Left forelimb (tissue), 1 donor: ENCODE results near the gene TSHR.
"Not testable (repeated sequence)": the region's sequence is repeated elsewhere in the genome, so short reads cannot be mapped to it uniquely, and the experiment has no call there.

ENCODE experiments used
- DNase-seq: peaks from one replicate; pipeline ENCODE4 v3.0.0-alpha.2; 2018; ENCODE audit warnings: low spot score

Gene TSHR

DNA sequence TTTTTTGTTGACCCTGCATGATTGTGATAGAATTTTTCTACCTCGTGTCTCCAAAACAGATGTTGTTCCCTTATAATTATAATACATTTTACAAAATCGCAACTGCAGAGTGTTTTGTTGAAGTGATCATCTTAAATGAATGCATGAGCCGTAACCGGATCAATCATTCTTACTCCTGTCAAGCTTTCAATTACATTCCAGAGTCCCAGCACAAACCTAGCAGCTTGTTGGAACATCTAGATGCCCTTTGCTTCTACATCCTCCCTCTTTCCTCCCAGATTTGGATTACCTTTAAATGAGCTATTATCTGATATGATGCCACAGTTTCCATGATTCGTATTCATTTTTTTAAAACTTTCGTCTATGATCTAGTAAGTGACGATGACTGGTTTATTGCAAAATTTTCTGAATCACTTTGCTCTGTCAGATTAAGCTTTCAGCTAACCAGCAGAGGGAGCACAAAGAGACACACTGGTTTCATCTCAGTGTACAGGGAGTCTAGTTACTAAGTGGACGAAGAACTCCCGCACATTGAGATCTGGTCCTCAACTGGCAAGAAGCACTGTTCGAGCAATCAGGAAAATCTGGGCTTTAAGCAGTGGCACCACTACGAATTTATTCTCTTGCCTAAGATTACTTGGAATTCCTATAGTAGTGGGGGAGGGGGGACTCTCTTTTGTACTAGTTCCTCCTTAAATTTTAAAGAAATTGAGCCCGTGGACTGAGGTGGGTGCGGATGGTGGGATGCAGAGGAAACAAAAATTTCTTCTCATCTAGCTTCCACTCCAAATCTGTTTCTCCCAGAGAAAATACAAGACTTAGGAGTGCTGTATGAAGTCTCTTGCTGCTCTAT lies 40.9 kb downstream of the TSHR start:
- no peak for DNase-seq

DNA sequence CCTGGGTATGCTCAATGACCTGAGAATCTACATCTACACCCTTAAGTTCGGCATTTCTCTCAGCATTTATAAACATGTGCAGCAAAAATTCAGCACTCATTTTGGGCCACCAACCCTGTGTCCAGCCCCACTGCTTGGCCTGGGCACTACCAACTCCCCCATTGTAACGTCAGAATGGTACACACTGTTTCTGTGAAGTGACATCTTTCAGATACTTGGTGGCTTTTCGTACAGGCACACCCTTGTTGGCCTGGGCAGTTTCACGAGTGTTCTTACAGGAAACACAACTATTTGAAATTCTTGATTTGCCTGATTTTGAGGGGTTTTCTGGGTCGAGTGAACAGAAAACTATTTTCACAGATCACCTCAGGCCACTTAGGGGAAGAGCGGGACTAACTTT lies 46.0 kb downstream of the TSHR start:
- no peak for DNase-seq

DNA sequence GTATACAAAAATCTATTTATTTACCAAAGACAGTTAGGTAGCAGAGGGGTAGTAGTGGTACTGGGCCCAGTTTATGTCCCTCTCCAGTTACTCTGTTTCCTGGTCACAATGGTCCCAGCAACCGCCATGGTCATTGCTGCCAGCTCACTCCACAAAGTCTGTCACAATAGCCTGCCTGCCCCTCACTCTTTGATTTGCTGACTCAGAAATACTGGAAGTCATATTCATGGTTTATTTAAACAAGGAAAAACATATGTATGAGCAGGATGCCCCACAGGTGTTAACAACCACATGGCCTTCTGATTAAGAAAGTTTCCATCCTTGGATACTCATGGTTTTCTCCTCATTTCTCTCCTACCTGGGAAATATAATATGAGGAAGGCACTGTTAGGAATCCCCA lies 49.2 kb downstream of the TSHR start:
- no peak for DNase-seq

DNA sequence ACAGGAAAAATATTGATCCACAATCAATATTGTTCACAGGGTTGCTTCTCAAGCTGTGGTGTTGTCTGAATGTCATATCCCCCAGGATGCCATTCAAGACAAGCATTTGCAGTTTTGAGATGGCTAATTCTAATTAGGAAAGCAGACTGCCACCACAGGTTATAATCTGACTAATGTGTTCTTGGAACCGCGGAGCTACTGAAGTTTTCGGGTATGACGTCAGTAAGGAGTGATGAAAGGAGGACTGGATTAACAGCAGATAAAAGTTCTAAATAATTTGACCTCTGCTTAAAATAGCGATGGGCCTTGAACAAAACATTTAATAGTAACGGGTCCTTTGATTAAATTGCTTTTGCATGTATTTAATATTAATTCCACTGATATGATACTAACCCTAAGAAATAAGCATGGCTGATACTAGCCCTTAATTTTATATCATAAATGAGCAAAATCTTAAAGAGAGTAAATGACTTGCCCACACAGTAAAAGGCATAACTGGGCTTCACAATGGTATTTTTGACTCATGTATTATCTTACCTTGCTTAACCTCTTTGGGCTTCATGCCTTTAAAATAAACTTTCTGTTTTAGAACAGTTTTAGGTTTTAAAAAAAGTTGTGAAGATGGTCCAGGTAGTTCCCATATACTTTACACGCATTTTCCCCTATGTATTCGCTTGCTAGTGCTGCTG lies 50.3 kb downstream of the TSHR start:
- no peak for DNase-seq

DNA sequence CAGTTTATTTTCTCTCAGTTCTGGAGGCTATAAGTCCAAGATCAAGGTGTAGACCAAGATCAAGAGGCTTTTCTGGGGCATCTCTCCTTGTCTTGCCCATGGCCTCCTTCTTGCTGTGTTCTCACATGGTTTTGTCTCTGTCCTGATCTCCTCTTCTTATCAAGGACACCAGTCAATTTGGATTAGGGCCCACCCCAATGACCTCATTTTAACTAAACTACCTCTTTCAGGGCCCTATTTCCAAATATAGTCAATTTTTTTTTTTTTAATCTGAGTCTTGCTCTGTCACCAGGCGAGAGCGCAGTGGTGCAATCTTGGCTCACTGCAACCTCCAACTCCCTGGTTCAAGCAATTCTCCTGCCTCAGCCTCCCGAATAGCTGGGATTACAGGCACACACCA lies 50.8 kb downstream of the TSHR start:
- DNase-seq, result no peak

DNA sequence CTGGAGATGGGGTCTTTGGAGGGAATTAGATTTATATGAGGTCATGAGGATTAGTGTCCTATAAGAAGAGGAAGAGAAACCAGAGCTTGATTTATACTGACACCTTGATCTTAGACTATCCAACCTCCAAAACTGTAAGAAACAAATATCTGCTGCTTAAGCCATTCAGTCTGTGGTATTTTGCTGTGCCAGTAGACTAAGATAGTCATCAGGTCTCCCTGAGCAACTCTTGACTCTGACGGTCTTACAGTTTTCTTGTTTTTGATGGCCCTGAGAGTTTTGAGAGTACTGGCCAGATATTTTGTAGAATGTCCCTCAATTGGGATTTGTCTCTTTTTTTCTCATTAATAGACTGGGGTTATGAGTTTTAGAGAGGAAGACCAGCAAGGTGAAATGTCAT lies 51.7 kb downstream of the TSHR start:
- no peak for DNase-seq

DNA sequence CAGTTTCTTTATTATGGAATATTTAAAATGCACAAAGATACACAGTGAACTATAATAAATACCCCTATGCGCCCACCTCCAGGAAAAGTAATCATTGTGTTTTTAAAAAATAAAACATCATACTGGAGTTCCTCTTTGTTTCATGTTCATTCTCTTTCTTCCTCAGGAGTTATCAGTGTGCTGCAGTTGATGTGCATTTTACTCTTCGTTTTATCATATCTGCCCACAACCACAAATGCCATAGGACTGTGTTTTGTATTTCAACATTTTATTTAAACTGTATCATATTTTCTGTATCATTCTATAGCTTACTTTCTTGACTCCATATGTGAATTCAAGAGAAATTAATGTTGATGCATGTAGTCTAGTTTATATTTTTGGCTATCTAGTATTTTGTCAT lies 53.9 kb downstream of the TSHR start:
- no peak for DNase-seq

DNA sequence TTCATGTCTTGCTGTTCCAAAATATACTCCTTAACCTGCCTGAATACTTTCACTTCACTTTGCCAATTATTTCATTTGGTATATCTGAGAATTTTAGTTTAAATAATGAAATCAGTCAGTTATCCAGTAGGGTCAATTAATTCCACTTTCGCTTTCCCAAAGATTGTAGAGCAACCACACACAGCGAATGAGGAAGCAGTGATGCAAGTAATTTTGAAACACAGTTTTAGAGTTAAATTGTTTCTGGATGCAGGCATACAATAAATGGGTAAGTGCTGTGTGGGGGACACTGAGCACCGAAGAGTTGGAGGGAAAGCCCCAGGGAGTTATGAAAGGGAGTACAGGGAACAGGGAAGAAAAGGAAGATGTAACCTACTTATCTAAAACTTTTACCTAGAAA lies 62.8 kb downstream of the TSHR start:
- DNase-seq, result no peak

DNA sequence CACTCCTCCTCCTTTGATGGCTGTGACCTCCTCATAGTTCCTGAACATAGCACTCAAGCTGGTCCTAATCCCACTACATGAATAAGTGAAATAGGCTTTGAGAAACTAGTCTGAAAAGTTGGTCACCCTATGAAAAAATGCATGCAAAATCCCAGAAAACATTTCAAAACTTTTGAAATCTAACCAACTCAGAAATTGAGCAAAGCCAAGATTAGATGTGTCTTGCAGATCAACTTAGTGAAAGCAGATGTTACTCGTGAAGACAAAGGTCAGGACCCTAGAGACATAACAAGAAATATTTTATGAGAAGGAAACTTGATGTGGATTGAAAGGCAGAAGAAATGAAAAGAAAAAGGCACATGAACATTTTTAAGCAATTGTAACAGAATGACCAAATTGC lies 63.3 kb downstream of the TSHR start:
- no peak for DNase-seq

DNA sequence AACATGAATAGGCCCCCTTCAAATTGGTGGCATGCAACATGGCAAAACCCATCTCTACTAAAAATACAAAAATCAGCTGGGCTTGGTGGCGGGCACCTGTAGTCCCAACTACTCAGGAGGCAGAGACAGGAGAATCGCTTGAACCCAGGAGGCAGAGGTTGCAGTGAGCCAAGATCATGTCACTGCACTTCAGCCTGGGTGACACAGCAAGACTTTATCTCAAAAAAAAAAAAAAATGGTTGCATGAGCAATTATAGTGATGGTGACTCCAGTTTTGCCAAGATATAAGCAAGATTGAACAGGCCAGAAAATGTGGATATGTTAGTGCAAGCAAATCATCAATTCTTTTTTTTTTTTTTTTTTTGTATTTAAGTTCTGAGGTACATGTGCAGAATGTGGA lies 63.7 kb downstream of the TSHR start:
- not testable (repeated sequence) for DNase-seq

DNA sequence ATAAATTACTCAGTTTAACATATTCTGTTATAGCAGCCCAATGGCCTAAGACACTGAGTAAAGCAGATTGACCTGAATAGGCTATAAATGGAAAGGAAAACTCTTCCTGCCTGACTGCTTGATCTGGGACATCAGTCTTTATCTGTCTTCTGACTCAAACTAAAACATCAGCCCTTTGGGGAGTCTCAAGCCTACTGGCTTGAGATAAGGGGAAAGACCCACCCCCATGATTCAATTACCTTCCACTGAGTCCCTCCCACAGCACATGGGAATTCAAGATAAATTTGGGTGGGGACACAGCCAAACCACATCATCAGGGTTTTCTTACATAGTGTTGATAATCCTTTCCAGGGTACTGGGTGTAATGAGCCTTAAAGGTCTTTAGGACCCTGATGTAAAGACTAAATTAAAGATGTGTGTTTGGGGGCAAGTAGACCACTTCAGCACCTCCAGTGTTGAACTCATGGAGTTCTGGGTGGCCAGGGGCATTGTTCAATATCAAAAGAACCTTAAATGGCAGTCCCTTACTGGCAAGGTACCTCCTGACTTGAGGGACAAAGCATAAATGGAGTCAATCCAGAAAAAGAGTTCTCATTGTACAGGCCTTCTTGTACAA lies 67.8 kb downstream of the TSHR start:
- no peak for DNase-seq

DNA sequence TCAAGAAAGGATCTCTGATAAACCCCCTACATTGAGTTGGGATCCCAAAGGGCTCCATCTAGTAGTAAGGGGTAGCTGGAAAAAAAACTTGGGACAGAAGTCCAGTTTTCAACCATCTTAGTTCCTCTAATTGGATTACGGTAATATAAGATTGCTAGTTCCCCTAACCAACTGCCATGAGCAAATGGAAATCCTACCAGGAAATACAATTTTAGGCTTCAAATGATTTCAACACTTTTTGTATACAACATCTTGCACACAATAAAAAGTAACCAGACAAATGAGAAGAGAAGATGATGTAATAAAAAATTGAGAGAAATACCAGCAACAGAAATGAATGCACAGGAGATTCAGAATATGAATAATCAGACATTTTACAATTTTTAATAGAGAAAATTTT lies 73.0 kb downstream of the TSHR start:
- DNase-seq, result no peak

DNA sequence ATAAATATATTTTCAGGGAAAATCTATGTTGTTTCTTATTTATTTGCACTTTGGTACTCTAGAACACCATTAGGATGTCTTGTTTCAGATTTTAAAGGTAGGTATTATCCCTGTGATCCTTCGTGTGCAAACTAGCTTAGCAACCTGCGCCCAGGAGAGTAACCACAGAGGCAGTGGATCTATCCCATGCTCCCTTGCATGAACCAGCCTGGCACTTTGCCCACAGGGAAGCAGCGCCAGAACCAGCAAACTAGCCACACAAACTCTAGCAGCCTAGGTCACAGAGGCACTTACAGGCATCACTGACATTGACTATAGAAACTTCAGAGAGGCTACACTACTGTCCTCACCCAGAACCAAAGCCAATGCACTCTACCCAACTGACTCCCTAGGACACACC lies 76.1 kb downstream of the TSHR start:
- no peak for DNase-seq

DNA sequence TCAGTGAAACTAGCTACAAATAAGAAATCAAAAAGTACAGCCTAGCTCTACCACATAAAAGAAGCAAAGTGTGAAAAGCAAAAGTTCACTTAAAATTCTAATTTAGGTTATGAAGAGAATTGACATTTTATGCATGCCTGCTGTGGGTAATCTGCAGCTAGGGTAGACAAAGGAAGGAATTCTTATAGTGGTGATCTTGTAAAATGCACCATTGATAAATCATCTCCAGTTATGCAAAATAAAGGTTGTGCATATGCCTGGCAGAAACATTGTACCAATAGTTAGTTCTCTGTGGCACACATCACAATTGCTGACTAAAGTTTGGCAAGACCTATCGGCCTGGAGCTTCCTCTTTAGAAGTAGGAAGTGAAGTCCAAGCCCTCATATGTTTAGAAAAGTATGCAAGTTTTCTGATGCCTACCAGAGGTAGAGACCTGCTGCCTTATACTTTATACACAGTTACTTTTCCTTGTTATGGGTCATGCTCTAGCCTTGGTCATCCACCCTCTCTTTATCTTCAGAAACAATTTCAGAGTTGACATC lies 78.3 kb downstream of the TSHR start:
- no peak for DNase-seq

DNA sequence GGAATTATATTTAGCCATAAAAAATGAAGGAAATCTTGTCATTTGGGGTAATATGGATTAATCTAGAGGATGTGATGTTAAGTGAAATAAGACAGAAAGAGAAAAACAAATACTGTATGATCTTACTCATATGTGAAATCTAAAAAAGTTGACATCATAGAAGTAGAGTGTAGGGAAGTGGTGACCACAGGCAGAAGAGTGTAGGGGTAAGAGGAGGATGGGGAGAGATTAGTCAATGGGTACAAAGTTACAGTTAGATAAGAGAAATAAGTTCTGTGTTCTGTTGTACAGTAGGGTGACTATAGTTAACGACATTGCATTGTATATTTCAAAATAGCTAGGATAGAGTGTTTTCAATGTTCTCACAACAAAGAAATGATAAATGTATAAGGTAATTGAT lies 87.0 kb downstream of the TSHR start:
- DNase-seq, result no peak

DNA sequence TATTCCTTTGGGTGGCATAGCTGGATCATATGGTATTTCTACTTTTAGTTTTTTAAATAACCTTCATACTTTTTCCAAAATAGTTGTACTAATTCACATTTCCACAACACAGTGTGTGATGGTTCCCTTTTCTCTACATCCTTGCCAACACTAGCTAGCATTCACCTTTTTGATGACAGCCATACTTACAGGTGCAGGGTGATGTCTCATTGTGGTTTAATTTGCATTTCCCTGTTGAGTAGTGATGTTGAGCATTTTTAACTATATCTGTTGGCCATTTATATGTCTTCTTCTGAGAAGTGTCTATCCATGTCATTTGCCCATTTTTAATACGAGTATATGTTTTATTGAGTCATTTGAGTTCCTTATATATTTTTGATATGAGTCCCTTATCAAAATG lies 96.1 kb downstream of the TSHR start:
- DNase-seq, result no peak

DNA sequence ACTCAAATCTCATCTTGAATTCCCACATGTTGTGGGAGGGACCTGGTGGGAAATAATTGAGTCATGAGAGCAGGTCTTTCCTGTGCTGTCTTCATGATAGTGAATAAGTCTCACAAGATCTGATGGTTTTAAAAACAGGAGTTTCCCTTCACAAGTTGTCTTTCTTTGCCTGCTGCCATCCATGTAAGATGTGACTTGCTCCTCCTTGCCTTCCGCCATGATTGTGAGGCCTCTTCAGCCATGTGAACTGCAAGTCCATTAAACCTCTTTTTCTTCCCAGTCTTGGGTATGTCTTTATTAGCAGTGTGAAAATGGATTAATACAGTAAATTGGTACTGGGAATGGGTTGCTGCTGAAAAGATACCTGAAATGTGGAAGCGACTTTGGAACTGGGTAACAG lies 98.6 kb downstream of the TSHR start:
- not testable (repeated sequence) for DNase-seq

DNA sequence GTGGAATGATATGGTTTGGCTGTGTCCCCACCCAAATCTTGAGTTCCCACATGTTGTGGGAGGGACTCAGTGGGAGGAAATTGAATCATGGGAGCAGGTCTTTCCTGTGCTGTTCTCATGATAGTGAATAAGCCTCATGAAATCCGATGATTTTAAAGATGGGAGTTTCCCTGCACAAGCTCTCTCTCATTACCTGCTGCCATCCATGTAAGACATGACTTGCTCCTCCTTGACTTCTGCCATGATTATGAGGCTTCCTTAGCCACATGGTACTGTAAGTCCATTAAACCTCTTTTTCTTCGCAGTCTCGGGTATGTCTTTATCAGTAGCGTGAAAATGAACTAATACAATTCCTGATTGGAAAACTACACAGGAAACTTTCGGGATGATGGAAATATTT lies 100.5 kb downstream of the TSHR start:
- no peak for DNase-seq

DNA sequence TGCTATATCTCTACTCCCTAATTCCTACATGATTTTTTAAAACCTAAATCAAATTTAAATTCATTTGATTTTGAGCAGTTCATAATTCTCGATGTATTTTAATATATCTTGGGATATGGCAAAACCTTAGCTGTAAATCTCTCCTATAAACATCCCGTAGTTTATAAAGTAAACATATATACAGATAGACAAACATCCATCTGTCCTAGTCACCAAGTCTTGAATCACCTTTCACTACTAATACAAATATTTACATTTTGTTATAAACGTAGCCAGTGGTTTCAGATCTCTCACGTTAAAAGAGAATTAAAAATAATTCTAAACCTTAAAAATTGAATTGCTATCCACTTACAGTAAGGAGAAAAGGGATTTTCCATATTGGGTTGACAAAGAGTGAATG lies 107.0 kb downstream of the TSHR start:
- no peak for DNase-seq

DNA sequence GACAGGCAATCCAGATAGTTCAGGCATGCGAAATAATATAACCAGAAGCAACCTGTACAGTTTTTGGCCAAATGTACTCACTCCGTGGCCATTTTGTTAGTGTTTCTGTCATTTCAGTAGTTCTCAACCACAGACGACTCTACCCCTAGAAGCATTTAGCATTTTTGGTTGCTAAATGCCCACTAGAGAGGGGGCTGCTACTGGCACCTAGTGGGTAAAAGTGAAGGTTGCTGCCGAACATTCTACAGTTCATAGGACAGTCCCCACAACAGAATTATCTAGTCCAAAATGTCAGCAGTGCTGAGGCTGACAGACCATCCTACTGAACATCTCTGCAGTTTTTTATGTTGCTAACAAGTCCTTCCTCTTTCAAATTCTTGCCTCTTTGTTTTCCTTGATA lies 107.4 kb downstream of the TSHR start:
- no peak for DNase-seq

DNA sequence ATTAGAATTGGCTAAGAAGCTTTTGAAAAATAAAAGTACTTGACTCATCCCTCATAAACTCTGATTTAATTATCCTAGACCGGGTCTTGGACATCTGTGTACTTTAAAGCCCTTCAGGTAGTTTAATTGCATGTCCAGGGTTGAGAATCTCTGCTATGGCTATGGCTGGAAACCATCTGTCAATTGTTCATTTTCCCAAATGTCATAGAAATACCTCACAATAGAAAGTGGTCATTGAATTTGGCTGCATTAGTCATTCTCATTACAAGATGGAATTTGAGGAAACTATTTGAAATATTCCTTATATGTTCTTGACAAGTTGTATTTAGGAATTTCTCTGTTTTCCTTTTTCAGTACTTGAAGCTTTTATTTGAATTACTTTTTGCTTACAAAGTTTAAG lies 111.3 kb downstream of the TSHR start:
- DNase-seq, result no peak

DNA sequence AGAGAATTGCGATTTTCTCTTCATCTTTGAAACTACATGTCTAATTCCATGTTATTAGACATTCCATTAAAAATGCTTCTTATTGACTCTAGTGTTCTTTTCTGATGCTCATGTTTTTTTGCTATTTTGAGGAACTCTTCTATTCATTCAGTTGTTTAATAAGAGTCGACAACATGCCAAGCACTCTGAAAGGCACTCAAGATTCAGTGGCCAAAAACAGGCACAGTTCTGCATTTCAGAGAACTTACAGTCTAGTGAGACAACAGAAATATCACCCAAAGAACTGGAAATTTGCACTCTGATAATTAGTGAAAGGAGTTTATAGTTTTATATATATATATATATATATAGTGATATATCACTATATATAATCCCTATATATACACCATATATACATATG lies 111.7 kb downstream of the TSHR start:
- DNase-seq, result no peak

DNA sequence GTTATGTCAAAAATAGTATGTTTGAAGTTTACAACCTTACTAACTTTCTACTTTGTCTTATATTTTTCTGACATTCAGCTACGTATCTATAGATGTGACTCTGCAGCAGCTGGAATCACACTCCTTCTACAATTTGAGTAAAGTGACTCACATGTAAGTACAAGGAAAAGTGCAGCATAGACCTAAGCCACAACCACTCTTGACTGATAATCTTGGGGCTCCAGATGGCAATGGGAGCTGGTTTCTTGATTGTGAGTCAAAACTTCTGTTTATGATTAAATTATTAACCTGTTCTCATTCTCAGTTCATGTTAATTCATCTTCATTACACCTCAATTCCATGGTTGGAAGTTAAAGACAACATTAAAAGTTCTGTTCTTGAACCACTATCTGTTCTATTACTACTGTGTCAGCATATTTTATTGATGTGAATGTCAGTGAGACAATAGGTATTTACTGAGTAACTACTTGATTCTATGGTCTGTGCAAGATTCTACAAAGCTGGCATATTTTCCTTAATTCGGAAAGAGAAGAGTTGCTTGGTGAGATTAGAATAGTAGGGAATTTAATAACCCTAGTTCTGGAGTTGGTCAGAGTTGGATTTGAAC lies 112.9 kb downstream of the TSHR start:
- DNase-seq, result no peak
